ENCODE results near the gene ZFYVE1. TPM values are rescaled to one million over a fixed set of nuclear protein-coding genes. Genes with fewer than 3 reads are reported as not detected.

ZFYVE1 gene
- polyA plus RNA-seq, 1 of the 3 experiments (the other 2 are of a cell fraction) = 18.6 TPM

GRCh38 chr14:73055251-73055650 lies 28.3 kb upstream of the ZFYVE1 start:
- Histone ChIP-seq H4K20me1 (ENCODE audit: insufficient read depth) (peaks cover 14% of the 10 kb centered on the region), H3K79me2 (ENCODE audit: insufficient read depth) (peaks cover 23% of the 10 kb centered on the region), H3F3A (replicated peaks; ENCODE audit: insufficient read depth) (peaks cover 18% of the 10 kb centered on the region), H3K9me3 (no peaks in the 10 kb centered on the region), H3K9ac (no peak overlapping the region), H2AFZ (ENCODE audit: low read depth) (no peak overlapping the region), H3K9me2 (no peaks in the 10 kb centered on the region), H3K4me2 (no peak overlapping the region), H3K27ac (ENCODE audit: low read depth in 2 of 2, low read length in 1 of 2) (no peak overlapping the region), H3K4me1 (ENCODE audit: control insufficient read depth in 1 of 2, insufficient read depth in 2 of 2, low read depth in 1 of 2, low read length in 1 of 2) (peaks cover 3 to 11% of the 10 kb centered on the region in 2 experiments; a peak in 2 of 4 replicates), H3K4me3 (ENCODE audit: low read depth in 2 of 2, low read length in 1 of 2) (no peak overlapping the region), H3K36me3 (replicated peaks in 1 of 2; ENCODE audit: control insufficient read depth in 1 of 2, insufficient read depth in 2 of 2, low read length in 1 of 2) (peaks cover 0 to 4% of the 10 kb centered on the region in 2 experiments), H3K27me3 (ENCODE audit: insufficient read depth) (no peaks in the 10 kb centered on the region)
- 93% methylated on average over 1 of the region's 1 CpG for WGBS (ENCODE audit: low lambda C conversion rate)
- ChIA-PET CTCF (no interaction called here), POLR2A (no interaction called here)
- DNase-seq = no peak
- TF ChIP-seq USF1 (IDR thresholded peaks at IDR 0.05; ENCODE audit: borderline replicate concordance, low read depth) = no peak
- no peak for TF ChIP-seq EP300 (IDR thresholded peaks at IDR 0.05; ENCODE audit: borderline replicate concordance in 1 of 2, low read depth in 1 of 2, low read length in 1 of 2)
- TF ChIP-seq NFIC (IDR thresholded peaks at IDR 0.05; ENCODE audit: borderline replicate concordance) = no peak
- TF ChIP-seq RXRA (IDR thresholded peaks at IDR 0.05; ENCODE audit: borderline replicate concordance, low read depth) = no peak
- no peak for TF ChIP-seq SMC3 (IDR thresholded peaks at IDR 0.05; ENCODE audit: low read depth, low read length)
- TF ChIP-seq JUND (IDR thresholded peaks at IDR 0.05) = no peak
- TF ChIP-seq EZH2phosphoT487 (IDR thresholded peaks at IDR 0.05; ENCODE audit: borderline replicate concordance, low read depth) = no peak
- TF ChIP-seq CTCF (IDR thresholded peaks at IDR 0.05) = no peak

GRCh38 chr14:73049428-73049827 lies 22.5 kb upstream of the ZFYVE1 start:
- Histone ChIP-seq H3K79me2 (ENCODE audit: insufficient read depth) (no peaks in the 10 kb centered on the region), H3K36me3 (replicated peaks in 1 of 2; ENCODE audit: control insufficient read depth in 1 of 2, insufficient read depth in 2 of 2, low read length in 1 of 2) (no peaks in the 10 kb centered on the region), H3K4me3 (ENCODE audit: low read depth in 2 of 2, low read length in 1 of 2) (no peak overlapping the region), H3K9me3 (no peaks in the 10 kb centered on the region), H2AFZ (ENCODE audit: low read depth) (no peak overlapping the region), H3K4me1 (ENCODE audit: control insufficient read depth in 1 of 2, insufficient read depth in 2 of 2, low read depth in 1 of 2, low read length in 1 of 2) (no peaks in the 10 kb centered on the region), H3F3A (replicated peaks; ENCODE audit: insufficient read depth) (no peaks in the 10 kb centered on the region), H3K9me2 (no peaks in the 10 kb centered on the region), H4K20me1 (ENCODE audit: insufficient read depth) (no peaks in the 10 kb centered on the region), H3K4me2 (no peak overlapping the region), H3K27ac (ENCODE audit: low read depth in 2 of 2, low read length in 1 of 2) (no peak overlapping the region), H3K9ac (no peak overlapping the region), H3K27me3 (ENCODE audit: insufficient read depth) (no peaks in the 10 kb centered on the region)
- 81% methylated on average over 4 of the region's 4 CpGs for WGBS (ENCODE audit: low lambda C conversion rate)
- CTCF ChIA-PET = no interaction called here
- POLR2A ChIA-PET = no interaction called here
- no peak for DNase-seq
- no peak for TF ChIP-seq EZH2phosphoT487 (IDR thresholded peaks at IDR 0.05; ENCODE audit: borderline replicate concordance, low read depth)
- TF ChIP-seq RAD21 (IDR thresholded peaks at IDR 0.05; ENCODE audit: low read length) = no peak
- TF ChIP-seq GATA2 (CRISPR knock-in tag; IDR thresholded peaks at IDR 0.05) = no peak
- no peak for TF ChIP-seq MAX (IDR thresholded peaks at IDR 0.05; ENCODE audit: low read depth)
- TF ChIP-seq IRF3 (IDR thresholded peaks at IDR 0.05; ENCODE audit: low read depth, low read length) = no peak
- TF ChIP-seq TEAD4 (IDR thresholded peaks at IDR 0.05; ENCODE audit: borderline replicate concordance, insufficient read depth) = no peak
- TF ChIP-seq TAF1 (IDR thresholded peaks at IDR 0.05; ENCODE audit: borderline replicate concordance, low read depth, low read length) = no peak
- no peak for TF ChIP-seq USF1 (IDR thresholded peaks at IDR 0.05; ENCODE audit: borderline replicate concordance, low read depth)
- no peak for TF ChIP-seq SMC3 (IDR thresholded peaks at IDR 0.05; ENCODE audit: low read depth, low read length)
- no peak for TF ChIP-seq ZBTB33 (IDR thresholded peaks at IDR 0.05; ENCODE audit: borderline replicate concordance, low read depth)
- no peak for TF ChIP-seq CHD2 (IDR thresholded peaks at IDR 0.05; ENCODE audit: low read length, partially characterized antibody)
- no peak for TF ChIP-seq FOXM1 (IDR thresholded peaks at IDR 0.05; ENCODE audit: low read depth)
- TF ChIP-seq GABPA (IDR thresholded peaks at IDR 0.05; ENCODE audit: low read depth) = no peak
- TF ChIP-seq EP300 (IDR thresholded peaks at IDR 0.05; ENCODE audit: borderline replicate concordance in 1 of 2, low read depth in 1 of 2, low read length in 1 of 2) = no peak
- no peak for TF ChIP-seq ELF1 (IDR thresholded peaks at IDR 0.05)
- TF ChIP-seq YY1 (IDR thresholded peaks at IDR 0.05; ENCODE audit: low read depth) = no peak
- TF ChIP-seq JUND (IDR thresholded peaks at IDR 0.05) = no peak
- TF ChIP-seq RCOR1 (IDR thresholded peaks at IDR 0.05; ENCODE audit: low read length) = no peak
- TF ChIP-seq NRF1 (IDR thresholded peaks at IDR 0.05; ENCODE audit: low read depth, low read length) = no peak

Data from SK-N-SH (cell line).